Fibroblast of lung (primary cell): Measurements from ENCODE around the gene ABCC5. TPM values are rescaled to one million over a fixed set of nuclear protein-coding genes. Genes with fewer than 3 reads are reported as not detected.

Experiments
- DNase-seq, 2 donors: peaks; one replicate each; pipeline versions ENCODE4 v3.0.0 to v3.0.0-alpha.2; 2010; ENCODE audit warnings: low read depth in 2 of 2
- H2AFZ ChIP-seq: 2 replicates; pipeline ENCODE4 v1.5.1; 2012; ENCODE audit warnings: low read length, control low read depth, inconsistent platforms
- H3K27ac ChIP-seq: 2 replicates; pipeline ENCODE4 v1.5.1; 2011; ENCODE audit warnings: low read length, control low read depth; ENCODE audit not compliant: insufficient read depth
- H3K27me3 ChIP-seq: 2 replicates; pipeline ENCODE4 v1.5.1; 2011; ENCODE audit warnings: mild to moderate bottlenecking, low read length; ENCODE audit not compliant: control insufficient read depth, insufficient read depth
- H3K36me3 ChIP-seq: 2 replicates; pipeline ENCODE4 v1.5.1; 2011; ENCODE audit warnings: low read length; ENCODE audit not compliant: control insufficient read depth, insufficient read depth
- H3K4me1 ChIP-seq: 2 replicates; pipeline ENCODE4 v1.5.1; 2011; ENCODE audit warnings: low read length; ENCODE audit not compliant: control insufficient read depth, insufficient read depth; ENCODE audit errors: extremely low read depth
- H3K4me2 ChIP-seq: 2 replicates; pipeline ENCODE4 v1.5.1; 2011; ENCODE audit warnings: low read length, control low read depth; ENCODE audit not compliant: insufficient read depth; ENCODE audit errors: extremely low read depth
- H3K4me3 ChIP-seq, 4 experiments: fragments of 200-600 bp in 1 of 4; sonication (generic) in 1 of 4; replicated peaks in 1 of 4; 2 replicates each; pipeline ENCODE4 v1.5.1; 2011 to 2016; ENCODE audit warnings: low read length in 4 of 4, low read depth in 3 of 4, mild to moderate bottlenecking in 3 of 4, control low read depth in 2 of 4, inconsistent platforms in 1 of 4, mixed read lengths in 1 of 4; ENCODE audit not compliant: insufficient read depth in 1 of 4; ENCODE audit errors: control extremely low read depth in 1 of 4
- H3K79me2 ChIP-seq: 2 replicates; pipeline ENCODE4 v1.5.1; 2012; ENCODE audit warnings: mild to moderate bottlenecking, low read length, inconsistent platforms; ENCODE audit not compliant: control insufficient read depth, insufficient read depth
- H3K9ac ChIP-seq: 2 replicates; pipeline ENCODE4 v1.5.1; 2011; ENCODE audit warnings: mild to moderate bottlenecking, low read length, control low read depth; ENCODE audit not compliant: insufficient read depth
- H3K9me3 ChIP-seq: 2 replicates; pipeline ENCODE4 v1.5.1; 2012; ENCODE audit warnings: low read depth, low read length; ENCODE audit not compliant: control insufficient read depth, insufficient read depth
- H4K20me1 ChIP-seq: 2 replicates; pipeline ENCODE4 v1.5.1; 2011; ENCODE audit warnings: low read length; ENCODE audit not compliant: control insufficient read depth, insufficient read depth; ENCODE audit errors: extremely low read depth
- CTCF ChIP-seq, 2 donors: IDR thresholded peaks in 1 of 2; conservative IDR thresholded peaks in 1 of 2; 1 replicate in 1 of 2; 2 replicates in 1 of 2; pipeline ENCODE4 v1.5.1; 2011 to 2012; ENCODE audit warnings: low read length in 2 of 2, control low read depth in 1 of 2, inconsistent platforms in 1 of 2, low read depth in 1 of 2, mild to moderate bottlenecking in 1 of 2
- EZH2 ChIP-seq: IDR thresholded peaks from 2 replicates; pipeline ENCODE4 v1.5.1; 2012; ENCODE audit warnings: low read length, control low read depth, mild to moderate bottlenecking; ENCODE audit errors: missing control alignments
- polyA plus RNA-seq, 2 donors: library from polyadenylated mRNA; depleted of rRNA in 1 of 2; stranded (reverse) in 1 of 2; unstranded in 1 of 2; fragments of >200 nt; gene quantifications; 2 replicates each; pipeline ENCODE4 v1.2.1, GENCODE V29; 2011 to 2012; ENCODE audit warnings: missing spikeins in 1 of 2
- total RNA-seq: library from RNA; depleted of rRNA; stranded (reverse); fragments of >200 nt; gene quantifications from 2 replicates; pipeline ENCODE4 v1.2.1, GENCODE V29; 2014

ABCC5 gene
- total and polyA plus RNA-seq, 2 donors (not counting 1 experiment from before 2014, with no cell fraction given), result 13.2 to 18.8 TPM

- no peaks in the 10 kb centered on the region for H3K27me3 ChIP-seq
- no peaks in the 10 kb centered on the region for H3K79me2 ChIP-seq
- TF ChIP-seq EZH2 (no peak), CTCF (conservative IDR thresholded peaks at IDR 0.05 in 1 of 2, IDR thresholded peaks at IDR 0.05 in 1 of 2; ENCODE audit: low read depth in 1 of 2, low read length in 2 of 2) (no peak)
- no peaks in the 10 kb centered on the region for H3K4me1 ChIP-seq
- no peaks in the 10 kb centered on the region for H4K20me1 ChIP-seq
- H3K9ac ChIP-seq, result no peak overlapping the region
- H3K9me3 ChIP-seq, result no peaks in the 10 kb centered on the region
- no peak for DNase-seq
- H2AFZ ChIP-seq, result no peak overlapping the region
- no peak overlapping the region for H3K4me2 ChIP-seq
- no peak overlapping the region for H3K4me3 ChIP-seq
- peaks cover 4% of the 10 kb centered on the region for H3K36me3 ChIP-seq
- no peak overlapping the region for H3K27ac ChIP-seq
Observed at GRCh38 chr3:183984127-183984740, 33.5 kb downstream of the ABCC5 start.

- no peak overlapping the region for H3K27ac ChIP-seq
- H3K27me3 ChIP-seq, result no peaks in the 10 kb centered on the region
- H2AFZ ChIP-seq, result no peak overlapping the region
- no peak for DNase-seq
- peaks cover 2% of the 10 kb centered on the region for H3K36me3 ChIP-seq
- H3K9ac ChIP-seq, result no peak overlapping the region
- no peaks in the 10 kb centered on the region for H3K4me1 ChIP-seq
- H3K79me2 ChIP-seq, result no peaks in the 10 kb centered on the region
- no peak overlapping the region for H3K4me3 ChIP-seq
- H3K4me2 ChIP-seq, result no peak overlapping the region
- no peaks in the 10 kb centered on the region for H3K9me3 ChIP-seq
- no peaks in the 10 kb centered on the region for H4K20me1 ChIP-seq
- TF ChIP-seq CTCF (conservative IDR thresholded peaks at IDR 0.05 in 1 of 2, IDR thresholded peaks at IDR 0.05 in 1 of 2; ENCODE audit: low read depth in 1 of 2, low read length in 2 of 2), result no peak
- TF ChIP-seq EZH2, result no peak
Observed at GRCh38 chr3:183981990-183982644, 35.6 kb downstream of the ABCC5 start.

- H3K27me3 ChIP-seq, result no peaks in the 10 kb centered on the region
- H3K9me3 ChIP-seq, result no peaks in the 10 kb centered on the region
- H3K4me2 ChIP-seq, result no peak overlapping the region
- no peaks in the 10 kb centered on the region for H3K79me2 ChIP-seq
- H3K4me1 ChIP-seq, result no peaks in the 10 kb centered on the region
- DNase-seq, result peak in 1 of 2 donors; percentile 40
- no peak overlapping the region for H3K9ac ChIP-seq
- peaks cover 2% of the 10 kb centered on the region for H3K36me3 ChIP-seq
- no peak overlapping the region for H3K27ac ChIP-seq
- H4K20me1 ChIP-seq, result no peaks in the 10 kb centered on the region
- no peak overlapping the region for H3K4me3 ChIP-seq
- TF ChIP-seq EZH2, result no peak
- TF ChIP-seq CTCF (conservative IDR thresholded peaks at IDR 0.05 in 1 of 2, IDR thresholded peaks at IDR 0.05 in 1 of 2; ENCODE audit: low read depth in 1 of 2, low read length in 2 of 2), result no peak
- H2AFZ ChIP-seq, result no peak overlapping the region
Observed at GRCh38 chr3:183980403-183980802, 37.3 kb downstream of the ABCC5 start.
